DND-41 (cell line): ENCODE data around the gene DCBLD1.

Experiments used
- ATAC-seq: fragments of 200-7000 bp; cut with Tn5 transposase; 3 replicates; pipeline ENCODE4 v1.9.1; 2021; ENCODE audit warnings: low read depth; ENCODE audit not compliant: insufficient read depth
- DNase-seq: peaks from one replicate; pipeline ENCODE4 v3.0.0-alpha.2; 2020
- H2AFZ ChIP-seq: 2 replicates; pipeline ENCODE4 v1.6.0; 2012; ENCODE audit warnings: low read depth, low read length
- H3K27ac ChIP-seq: 2 replicates; pipeline ENCODE4 v1.5.1; 2012; ENCODE audit warnings: low read length, inconsistent platforms
- H3K27me3 ChIP-seq: fragments of 200-600 bp; sonication (generic); 2 replicates; pipeline ENCODE4 v1.6.0; 2012; ENCODE audit warnings: low read length, mild to moderate bottlenecking, inconsistent platforms; ENCODE audit not compliant: insufficient read depth, poor library complexity
- H3K36me3 ChIP-seq: 2 replicates; pipeline ENCODE4 v1.5.1; 2012; ENCODE audit warnings: low read length, inconsistent platforms; ENCODE audit not compliant: insufficient read depth
- H3K4me1 ChIP-seq: 2 replicates; pipeline ENCODE4 v1.5.1; 2012; ENCODE audit warnings: mild to moderate bottlenecking, low read length; ENCODE audit not compliant: insufficient read depth
- H3K4me2 ChIP-seq: 2 replicates; pipeline ENCODE4 v1.6.0; 2012; ENCODE audit warnings: mild to moderate bottlenecking, moderate library complexity, low read length, inconsistent platforms; ENCODE audit not compliant: insufficient read depth
- H3K4me3 ChIP-seq, 2 experiments: fragments of 200-600 bp in 1 of 2; shearing (Covaris generic) in 1 of 2; 2 replicates each; pipeline ENCODE4 v1.5.1; 2012 to 2016; ENCODE audit warnings: inconsistent platforms in 2 of 2, low read length in 2 of 2, mild to moderate bottlenecking in 2 of 2, low read depth in 1 of 2, moderate library complexity in 1 of 2
- H3K79me2 ChIP-seq: 2 replicates; pipeline ENCODE4 v1.6.0; 2012; ENCODE audit warnings: low read length, inconsistent platforms; ENCODE audit not compliant: insufficient read depth
- H3K9ac ChIP-seq: 2 replicates; pipeline ENCODE4 v1.6.0; 2012; ENCODE audit warnings: low read depth, mild to moderate bottlenecking, inconsistent platforms, low read length, moderate library complexity
- H3K9me3 ChIP-seq: 2 replicates; pipeline ENCODE4 v1.5.1; 2012; ENCODE audit warnings: low read length, moderate library complexity, mild to moderate bottlenecking, inconsistent platforms; ENCODE audit not compliant: insufficient read depth, severe bottlenecking
- H4K20me1 ChIP-seq: 2 replicates; pipeline ENCODE4 v1.6.0; 2012; ENCODE audit warnings: low read length; ENCODE audit not compliant: insufficient read depth
- EZH2 ChIP-seq: IDR thresholded peaks from 3 replicates; pipeline ENCODE4 v1.6.1; 2012; ENCODE audit warnings: borderline replicate concordance, low read depth, mild to moderate bottlenecking, moderate library complexity, low read length, inconsistent platforms; ENCODE audit not compliant: severe bottlenecking
- TF ChIP-seq, protein P1 (sequence below): IDR thresholded peaks from 2 replicates; pipeline ENCODE4 v1.5.1; 2012; ENCODE audit warnings: borderline replicate concordance, low read length, moderate library complexity, mild to moderate bottlenecking; ENCODE audit not compliant: poor library complexity, severe bottlenecking; ENCODE audit errors: extremely low read depth

DCBLD1 gene

GRCh38 chr6:117590447-117590846 lies 108.0 kb downstream of the DCBLD1 start:
- Histone ChIP-seq H3K4me1 (no peaks in the 10 kb centered on the region), H3K36me3 (peaks cover 29% of the 10 kb centered on the region), H2AFZ (no peak overlapping the region), H3K27ac (no peak overlapping the region), H3K9me3 (no peaks in the 10 kb centered on the region), H3K4me3 (no peak overlapping the region), H4K20me1 (peaks cover 34% of the 10 kb centered on the region; the same call in 1 of the 2 replicates), H3K79me2 (peaks cover 91% of the 10 kb centered on the region), H3K27me3 (no peaks in the 10 kb centered on the region), H3K9ac (no peak overlapping the region), H3K4me2 (no peak overlapping the region)
- DNase-seq = no peak
- ATAC-seq = no peak
- TF ChIP-seq EZH2 = no peak
- TF ChIP-seq, protein P1, sequence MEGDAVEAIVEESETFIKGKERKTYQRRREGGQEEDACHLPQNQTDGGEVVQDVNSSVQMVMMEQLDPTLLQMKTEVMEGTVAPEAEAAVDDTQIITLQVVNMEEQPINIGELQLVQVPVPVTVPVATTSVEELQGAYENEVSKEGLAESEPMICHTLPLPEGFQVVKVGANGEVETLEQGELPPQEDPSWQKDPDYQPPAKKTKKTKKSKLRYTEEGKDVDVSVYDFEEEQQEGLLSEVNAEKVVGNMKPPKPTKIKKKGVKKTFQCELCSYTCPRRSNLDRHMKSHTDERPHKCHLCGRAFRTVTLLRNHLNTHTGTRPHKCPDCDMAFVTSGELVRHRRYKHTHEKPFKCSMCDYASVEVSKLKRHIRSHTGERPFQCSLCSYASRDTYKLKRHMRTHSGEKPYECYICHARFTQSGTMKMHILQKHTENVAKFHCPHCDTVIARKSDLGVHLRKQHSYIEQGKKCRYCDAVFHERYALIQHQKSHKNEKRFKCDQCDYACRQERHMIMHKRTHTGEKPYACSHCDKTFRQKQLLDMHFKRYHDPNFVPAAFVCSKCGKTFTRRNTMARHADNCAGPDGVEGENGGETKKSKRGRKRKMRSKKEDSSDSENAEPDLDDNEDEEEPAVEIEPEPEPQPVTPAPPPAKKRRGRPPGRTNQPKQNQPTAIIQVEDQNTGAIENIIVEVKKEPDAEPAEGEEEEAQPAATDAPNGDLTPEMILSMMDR = no peak

DNA sequence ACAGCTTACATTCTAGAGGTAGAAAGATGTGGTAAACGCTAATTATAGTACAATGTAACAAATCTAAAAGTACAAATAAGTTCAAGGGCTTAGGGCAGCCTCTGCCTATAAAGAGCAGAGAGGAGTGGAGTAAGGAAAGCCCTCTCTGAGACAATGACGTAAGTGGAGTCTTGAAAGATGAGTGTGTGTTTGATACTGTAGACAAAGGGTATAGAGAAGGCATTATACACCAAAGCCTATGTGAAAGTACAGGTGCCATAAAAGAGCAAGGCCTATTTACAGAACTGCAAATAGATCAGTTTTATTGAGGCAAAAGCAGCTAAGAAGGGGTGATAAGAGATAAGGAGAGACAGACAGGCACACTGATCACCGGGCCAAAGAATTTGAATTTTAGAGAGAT lies 108.9 kb downstream of the DCBLD1 start:
- peaks cover 32% of the 10 kb centered on the region; the same call in 1 of the 2 replicates for H4K20me1 ChIP-seq
- DNase-seq (no peak), ATAC-seq (no peak)
- no peak overlapping the region for H3K4me3 ChIP-seq
- H3K79me2 ChIP-seq = peaks cover 93% of the 10 kb centered on the region
- peaks cover 29% of the 10 kb centered on the region for H3K36me3 ChIP-seq
- H3K9me3 ChIP-seq = no peaks in the 10 kb centered on the region
- no peaks in the 10 kb centered on the region for H3K4me1 ChIP-seq
- no peak overlapping the region for H3K27ac ChIP-seq
- H3K27me3 ChIP-seq = no peaks in the 10 kb centered on the region
- H3K9ac ChIP-seq = no peak overlapping the region
- no peak for TF ChIP-seq EZH2
- TF ChIP-seq, protein P1 = no peak
- no peak overlapping the region for H3K4me2 ChIP-seq
- H2AFZ ChIP-seq = no peak overlapping the region

DNA sequence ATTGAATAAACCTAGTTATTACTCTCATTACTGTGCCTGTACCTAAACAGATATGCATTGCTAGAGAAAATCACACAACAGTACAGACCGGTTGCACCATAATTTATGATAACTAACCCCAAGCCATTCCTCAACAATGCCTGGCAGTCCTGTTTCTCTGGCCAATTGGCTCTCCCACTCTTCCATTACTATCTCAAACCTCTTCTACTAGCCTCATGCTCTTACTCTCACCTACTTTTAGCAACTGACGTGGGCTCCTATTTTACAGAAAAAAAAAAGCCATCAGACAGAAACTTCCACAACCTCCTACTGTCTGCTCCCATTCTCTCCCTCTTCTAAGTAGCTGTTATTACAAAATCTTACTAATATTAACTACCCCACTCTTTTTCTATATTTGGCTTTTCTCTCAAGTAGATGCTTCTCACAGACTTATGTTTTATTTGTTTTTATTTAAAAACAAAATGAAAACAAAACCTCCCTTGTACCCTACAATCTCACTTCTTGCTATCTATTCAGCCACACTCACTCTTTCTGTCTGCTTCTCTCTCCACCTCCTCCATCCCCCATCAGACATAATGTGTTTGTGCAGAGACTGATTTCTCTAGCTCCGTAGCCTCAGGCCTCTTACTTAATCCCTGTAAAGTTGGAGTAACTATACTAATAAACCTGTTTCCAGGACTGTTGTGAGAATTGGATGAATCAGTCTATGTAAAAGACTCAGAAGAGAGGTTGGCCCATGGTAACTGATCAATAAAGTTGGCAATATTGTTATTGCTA lies 110.7 kb downstream of the DCBLD1 start:
- Histone ChIP-seq H3K27ac (no peak overlapping the region), H2AFZ (no peak overlapping the region), H4K20me1 (peaks cover 29% of the 10 kb centered on the region; the same call in 1 of the 2 replicates), H3K4me3 (no peak overlapping the region), H3K36me3 (peaks cover 38% of the 10 kb centered on the region), H3K4me1 (peaks cover under 1% of the 10 kb centered on the region; the same call in 1 of the 2 replicates), H3K79me2 (peaks cover 93% of the 10 kb centered on the region), H3K4me2 (no peak overlapping the region), H3K9me3 (no peaks in the 10 kb centered on the region), H3K9ac (no peak overlapping the region), H3K27me3 (no peaks in the 10 kb centered on the region)
- DNase-seq (no peak), ATAC-seq (no peak)
- TF ChIP-seq, protein P1 = no peak
- TF ChIP-seq EZH2 = no peak
